ENCODE measurements around the gene FAM13B. TPM values are rescaled to one million over a fixed set of nuclear protein-coding genes. Genes with fewer than 3 reads are reported as not detected.
"Not testable (repeated sequence)": the region's sequence is repeated elsewhere in the genome, so short reads cannot be mapped to it uniquely, and the experiment has no call there.

FAM13B gene
- total RNA-seq, 1 donor from 2014 or later = 32.0 TPM

DNA sequence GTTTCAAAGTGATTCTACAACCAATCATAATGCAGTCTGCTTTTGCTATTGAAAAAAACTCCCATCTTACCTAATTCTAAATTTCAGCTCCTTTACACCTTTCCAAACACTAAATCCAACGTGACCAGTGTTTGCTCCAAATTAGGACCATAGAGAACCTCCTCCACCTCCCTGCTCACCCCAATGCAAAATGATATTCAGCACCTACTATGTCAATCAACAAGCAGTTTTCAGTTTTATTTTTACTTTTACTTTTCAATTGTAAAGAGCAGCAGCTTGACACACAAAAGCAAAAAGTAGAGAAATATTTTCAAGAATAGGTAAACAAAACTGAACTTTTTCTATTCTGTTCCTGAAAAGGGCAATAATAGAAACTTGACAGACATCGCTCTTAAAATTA is 3.4 kb downstream of the FAM13B start:
- peak overlapping the region; percentile 20 for H3K4me3 Mint-ChIP-seq (ENCODE audit: unreplicated experiment)

DNA sequence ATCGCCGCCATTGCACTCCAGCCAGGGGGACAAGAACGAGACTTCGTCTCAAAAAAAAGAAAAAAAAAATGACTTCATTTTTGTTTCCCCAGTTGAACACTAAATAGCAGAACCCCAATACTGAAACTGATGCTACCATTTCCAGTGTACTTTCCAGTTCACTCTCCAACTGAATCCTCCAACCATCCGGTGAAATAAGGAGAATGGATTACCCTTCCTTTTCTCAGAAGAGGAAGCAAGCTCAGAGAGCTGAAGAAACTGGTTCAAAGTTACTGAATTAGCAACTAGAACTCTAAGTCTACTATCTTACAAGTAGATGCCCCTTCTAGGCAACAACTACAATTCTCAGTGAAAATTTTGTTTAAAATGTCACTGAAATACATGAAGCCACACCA is 3.9 kb downstream of the FAM13B start:
- peaks cover 5% of the 10 kb centered on the region for H3K36me3 Mint-ChIP-seq (ENCODE audit: low read depth, unreplicated experiment)

More for the DNA sequence above, 3.4 kb downstream of the FAM13B start:
- no peak overlapping the region for H3K4me2 ChIP-seq (ENCODE audit: low read length)
- H3K4me1 ChIP-seq (ENCODE audit: insufficient read depth, low read length) = peaks cover 14% of the 10 kb centered on the region
- H3K27me3 ChIP-seq (ENCODE audit: insufficient read depth, low read length) = no peaks in the 10 kb centered on the region
- H3K4me1 Mint-ChIP-seq (ENCODE audit: low read depth, unreplicated experiment) = peaks cover 25% of the 10 kb centered on the region
- H3K27ac Mint-ChIP-seq (ENCODE audit: unreplicated experiment) = no peak overlapping the region
- no peaks in the 10 kb centered on the region for H3K27me3 Mint-ChIP-seq (ENCODE audit: low read depth, unreplicated experiment)
- no peak overlapping the region for H3K4me3 ChIP-seq (ENCODE audit: insufficient read depth, low read depth, low read length)
- DNase-seq (ENCODE audit: low read depth) (no peak), FAIRE-seq (no peak)
- H2AFZ ChIP-seq (ENCODE audit: low read depth, low read length) = no peak overlapping the region
- no peak overlapping the region for H3K27ac ChIP-seq (ENCODE audit: low read depth, low read length)
- H3K9ac ChIP-seq (ENCODE audit: low read length) = no peak overlapping the region
- peaks cover 79% of the 10 kb centered on the region for H4K20me1 ChIP-seq (ENCODE audit: insufficient read depth, low read length)
- H3K36me3 ChIP-seq (ENCODE audit: insufficient read depth, low read length) = no peaks in the 10 kb centered on the region
- no peak for TF ChIP-seq EZH2 (IDR thresholded peaks at IDR 0.05; ENCODE audit: insufficient read depth, low read length)
- TF ChIP-seq, protein P1, sequence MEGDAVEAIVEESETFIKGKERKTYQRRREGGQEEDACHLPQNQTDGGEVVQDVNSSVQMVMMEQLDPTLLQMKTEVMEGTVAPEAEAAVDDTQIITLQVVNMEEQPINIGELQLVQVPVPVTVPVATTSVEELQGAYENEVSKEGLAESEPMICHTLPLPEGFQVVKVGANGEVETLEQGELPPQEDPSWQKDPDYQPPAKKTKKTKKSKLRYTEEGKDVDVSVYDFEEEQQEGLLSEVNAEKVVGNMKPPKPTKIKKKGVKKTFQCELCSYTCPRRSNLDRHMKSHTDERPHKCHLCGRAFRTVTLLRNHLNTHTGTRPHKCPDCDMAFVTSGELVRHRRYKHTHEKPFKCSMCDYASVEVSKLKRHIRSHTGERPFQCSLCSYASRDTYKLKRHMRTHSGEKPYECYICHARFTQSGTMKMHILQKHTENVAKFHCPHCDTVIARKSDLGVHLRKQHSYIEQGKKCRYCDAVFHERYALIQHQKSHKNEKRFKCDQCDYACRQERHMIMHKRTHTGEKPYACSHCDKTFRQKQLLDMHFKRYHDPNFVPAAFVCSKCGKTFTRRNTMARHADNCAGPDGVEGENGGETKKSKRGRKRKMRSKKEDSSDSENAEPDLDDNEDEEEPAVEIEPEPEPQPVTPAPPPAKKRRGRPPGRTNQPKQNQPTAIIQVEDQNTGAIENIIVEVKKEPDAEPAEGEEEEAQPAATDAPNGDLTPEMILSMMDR (IDR thresholded peaks at IDR 0.05; ENCODE audit: insufficient read depth, low read depth, low read length) = no peak
- H3K79me2 ChIP-seq (ENCODE audit: insufficient read depth, low read length) = peaks cover 83% of the 10 kb centered on the region
- no peaks in the 10 kb centered on the region for H3K9me3 Mint-ChIP-seq (ENCODE audit: unreplicated experiment)
- H3K36me3 Mint-ChIP-seq (ENCODE audit: low read depth, unreplicated experiment) = peaks cover 5% of the 10 kb centered on the region
- H3K9me3 ChIP-seq (ENCODE audit: insufficient read depth, low read depth, low read length) = no peaks in the 10 kb centered on the region

DNA sequence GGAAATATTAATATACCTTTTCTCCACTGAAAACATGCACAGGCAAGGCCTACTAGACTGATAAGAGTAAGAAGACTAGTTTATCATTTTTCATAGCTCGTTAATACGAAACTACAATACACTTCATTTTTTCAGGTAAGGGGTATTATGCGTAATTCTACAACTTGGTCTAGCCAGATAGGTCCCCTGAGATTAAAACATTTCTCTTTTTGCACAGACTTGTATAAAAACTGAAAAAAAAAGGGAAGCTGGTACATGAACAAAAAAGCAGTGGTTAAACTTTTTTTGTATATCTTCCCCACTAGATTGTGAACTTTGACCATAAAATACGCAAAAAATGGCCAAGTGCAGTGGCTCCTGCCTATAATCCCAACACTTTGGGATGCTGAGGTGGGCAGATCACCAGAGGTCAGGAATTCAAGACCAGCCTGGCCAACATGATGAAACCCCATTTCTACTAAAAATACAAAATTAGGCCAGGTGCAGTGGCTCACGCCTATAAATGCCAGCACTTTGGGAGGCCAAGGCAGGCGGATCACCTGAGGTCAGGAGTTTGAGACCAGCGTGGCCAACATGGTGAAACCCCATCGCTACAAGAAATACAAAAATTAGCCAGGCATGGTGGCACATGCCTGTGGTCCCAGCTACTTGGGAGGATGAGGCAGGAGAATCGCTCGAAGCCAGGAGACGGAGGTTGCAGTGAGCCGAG is 4.5 kb downstream of the FAM13B start:
- H3K27ac Mint-ChIP-seq (ENCODE audit: unreplicated experiment); H3K4me1 ChIP-seq (ENCODE audit: insufficient read depth, low read length); H3K27me3 ChIP-seq (ENCODE audit: insufficient read depth, low read length); H3K9ac ChIP-seq (ENCODE audit: low read length); H3K9me3 Mint-ChIP-seq (ENCODE audit: unreplicated experiment); FAIRE-seq; H3K4me3 ChIP-seq (ENCODE audit: insufficient read depth, low read depth, low read length); H3K4me3 Mint-ChIP-seq (ENCODE audit: unreplicated experiment); H2AFZ ChIP-seq (ENCODE audit: low read depth, low read length); H3K36me3 ChIP-seq (ENCODE audit: insufficient read depth, low read length); H3K9me3 ChIP-seq (ENCODE audit: insufficient read depth, low read depth, low read length); DNase-seq (ENCODE audit: low read depth); H3K4me2 ChIP-seq (ENCODE audit: low read length); H3K27me3 Mint-ChIP-seq (ENCODE audit: low read depth, unreplicated experiment); H3K36me3 Mint-ChIP-seq (ENCODE audit: low read depth, unreplicated experiment); H3K27ac ChIP-seq (ENCODE audit: low read depth, low read length): not testable (repeated sequence)
- peaks cover 90% of the 10 kb centered on the region for H4K20me1 ChIP-seq (ENCODE audit: insufficient read depth, low read length)
- H3K4me1 Mint-ChIP-seq (ENCODE audit: low read depth, unreplicated experiment) = peaks cover 26% of the 10 kb centered on the region
- peaks cover 94% of the 10 kb centered on the region for H3K79me2 ChIP-seq (ENCODE audit: insufficient read depth, low read length)

More for the DNA sequence above, 3.9 kb downstream of the FAM13B start:
- Mint-ChIP-seq H3K4me3 (ENCODE audit: unreplicated experiment) (no peak overlapping the region), H3K27ac (ENCODE audit: unreplicated experiment) (no peak overlapping the region), H3K9me3 (ENCODE audit: unreplicated experiment) (no peaks in the 10 kb centered on the region), H3K27me3 (ENCODE audit: low read depth, unreplicated experiment) (no peaks in the 10 kb centered on the region), H3K4me1 (ENCODE audit: low read depth, unreplicated experiment) (peaks cover 27% of the 10 kb centered on the region)
- H4K20me1 ChIP-seq (ENCODE audit: insufficient read depth, low read length) = peaks cover 85% of the 10 kb centered on the region
- TF ChIP-seq, protein P1 (IDR thresholded peaks at IDR 0.05; ENCODE audit: insufficient read depth, low read depth, low read length) = no peak
- no peak for TF ChIP-seq EZH2 (IDR thresholded peaks at IDR 0.05; ENCODE audit: insufficient read depth, low read length)
- H3K9me3 ChIP-seq (ENCODE audit: insufficient read depth, low read depth, low read length) = no peaks in the 10 kb centered on the region
- H3K36me3 ChIP-seq (ENCODE audit: insufficient read depth, low read length) = no peaks in the 10 kb centered on the region
- H3K4me3 ChIP-seq (ENCODE audit: insufficient read depth, low read depth, low read length) = no peak overlapping the region
- H3K27ac ChIP-seq (ENCODE audit: low read depth, low read length) = no peak overlapping the region
- FAIRE-seq (no peak), DNase-seq (ENCODE audit: low read depth) (no peak)
- no peak overlapping the region for H3K9ac ChIP-seq (ENCODE audit: low read length)
- H3K79me2 ChIP-seq (ENCODE audit: insufficient read depth, low read length) = peaks cover 88% of the 10 kb centered on the region
- H3K27me3 ChIP-seq (ENCODE audit: insufficient read depth, low read length) = no peaks in the 10 kb centered on the region
- no peak overlapping the region for H2AFZ ChIP-seq (ENCODE audit: low read depth, low read length)
- H3K4me1 ChIP-seq (ENCODE audit: insufficient read depth, low read length) = peaks cover 14% of the 10 kb centered on the region
- no peak overlapping the region for H3K4me2 ChIP-seq (ENCODE audit: low read length)

DNA sequence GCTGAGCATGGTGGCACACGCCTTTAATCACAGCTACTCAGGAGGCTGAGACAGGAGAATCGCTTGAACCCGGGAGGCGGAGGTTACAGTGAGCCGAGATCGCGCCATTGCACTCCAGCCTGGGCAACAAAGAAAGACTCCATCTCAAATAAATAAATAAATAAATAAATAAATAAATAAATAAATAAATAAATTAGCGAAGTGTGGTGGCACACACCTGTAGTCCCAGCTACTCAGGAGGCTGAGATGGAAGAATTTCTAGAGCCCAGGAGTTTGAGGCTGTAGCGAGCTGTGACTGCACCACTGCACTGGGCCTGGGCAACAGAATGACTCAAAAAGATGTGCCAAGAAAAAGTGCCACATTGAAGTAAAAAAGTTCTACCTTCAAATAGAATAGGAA is 6.1 kb downstream of the FAM13B start:
- H3K9me3 Mint-ChIP-seq (ENCODE audit: unreplicated experiment); H3K4me1 ChIP-seq (ENCODE audit: insufficient read depth, low read length); H3K27me3 Mint-ChIP-seq (ENCODE audit: low read depth, unreplicated experiment); H3K36me3 ChIP-seq (ENCODE audit: insufficient read depth, low read length); H3K4me2 ChIP-seq (ENCODE audit: low read length); H3K27me3 ChIP-seq (ENCODE audit: insufficient read depth, low read length); H3K27ac Mint-ChIP-seq (ENCODE audit: unreplicated experiment); H3K4me3 Mint-ChIP-seq (ENCODE audit: unreplicated experiment); DNase-seq (ENCODE audit: low read depth); H3K9me3 ChIP-seq (ENCODE audit: insufficient read depth, low read depth, low read length); H3K9ac ChIP-seq (ENCODE audit: low read length); H3K4me3 ChIP-seq (ENCODE audit: insufficient read depth, low read depth, low read length); H2AFZ ChIP-seq (ENCODE audit: low read depth, low read length); H3K27ac ChIP-seq (ENCODE audit: low read depth, low read length); H3K36me3 Mint-ChIP-seq (ENCODE audit: low read depth, unreplicated experiment); FAIRE-seq: not testable (repeated sequence)
- peaks cover 27% of the 10 kb centered on the region for H3K4me1 Mint-ChIP-seq (ENCODE audit: low read depth, unreplicated experiment)
- peaks cover 96% of the 10 kb centered on the region for H4K20me1 ChIP-seq (ENCODE audit: insufficient read depth, low read length)
- H3K79me2 ChIP-seq (ENCODE audit: insufficient read depth, low read length) = peaks cover 100% of the 10 kb centered on the region
